ENCODE results near the gene SAMD8. TPM values are rescaled to one million over a fixed set of nuclear protein-coding genes. Genes with fewer than 3 reads are reported as not detected.

Gene SAMD8
- total RNA-seq, 4 donors from 2014 or later = 53.1 to 59.7 (median 57.8) TPM

GRCh38 chr10:75067272-75067671 is 44.2 kb upstream of the SAMD8 start:
- TF ChIP-seq, protein P1, sequence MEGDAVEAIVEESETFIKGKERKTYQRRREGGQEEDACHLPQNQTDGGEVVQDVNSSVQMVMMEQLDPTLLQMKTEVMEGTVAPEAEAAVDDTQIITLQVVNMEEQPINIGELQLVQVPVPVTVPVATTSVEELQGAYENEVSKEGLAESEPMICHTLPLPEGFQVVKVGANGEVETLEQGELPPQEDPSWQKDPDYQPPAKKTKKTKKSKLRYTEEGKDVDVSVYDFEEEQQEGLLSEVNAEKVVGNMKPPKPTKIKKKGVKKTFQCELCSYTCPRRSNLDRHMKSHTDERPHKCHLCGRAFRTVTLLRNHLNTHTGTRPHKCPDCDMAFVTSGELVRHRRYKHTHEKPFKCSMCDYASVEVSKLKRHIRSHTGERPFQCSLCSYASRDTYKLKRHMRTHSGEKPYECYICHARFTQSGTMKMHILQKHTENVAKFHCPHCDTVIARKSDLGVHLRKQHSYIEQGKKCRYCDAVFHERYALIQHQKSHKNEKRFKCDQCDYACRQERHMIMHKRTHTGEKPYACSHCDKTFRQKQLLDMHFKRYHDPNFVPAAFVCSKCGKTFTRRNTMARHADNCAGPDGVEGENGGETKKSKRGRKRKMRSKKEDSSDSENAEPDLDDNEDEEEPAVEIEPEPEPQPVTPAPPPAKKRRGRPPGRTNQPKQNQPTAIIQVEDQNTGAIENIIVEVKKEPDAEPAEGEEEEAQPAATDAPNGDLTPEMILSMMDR (IDR thresholded peaks at IDR 0.05; ENCODE audit: low read depth) = no peak

GRCh38 chr10:75068523-75068922 is 42.9 kb upstream of the SAMD8 start:
- TF ChIP-seq, protein P1 (IDR thresholded peaks at IDR 0.05; ENCODE audit: low read depth) = no peak

DNA sequence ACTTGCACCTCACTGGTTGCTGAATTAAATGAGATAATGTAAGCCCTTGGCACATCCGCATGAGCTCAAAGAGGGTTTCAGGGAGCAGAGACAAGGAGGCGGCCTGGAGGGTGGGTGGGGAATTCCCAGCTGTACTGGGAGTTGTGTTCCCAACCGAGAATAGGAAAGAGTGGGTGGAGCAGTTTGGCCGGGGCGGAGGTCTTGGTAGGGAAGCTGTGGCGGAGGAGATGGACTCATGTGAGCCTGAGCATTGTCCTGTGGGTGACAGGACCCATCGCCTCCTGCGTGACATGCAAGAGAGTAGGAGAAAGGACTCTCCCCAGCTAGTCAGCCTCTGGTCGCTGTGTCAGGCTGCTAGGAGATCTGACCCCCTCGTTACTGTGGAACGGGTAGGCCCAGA is 41.0 kb upstream of the SAMD8 start:
- TF ChIP-seq, protein P1 (IDR thresholded peaks at IDR 0.05; ENCODE audit: low read depth) = no peak

DNA sequence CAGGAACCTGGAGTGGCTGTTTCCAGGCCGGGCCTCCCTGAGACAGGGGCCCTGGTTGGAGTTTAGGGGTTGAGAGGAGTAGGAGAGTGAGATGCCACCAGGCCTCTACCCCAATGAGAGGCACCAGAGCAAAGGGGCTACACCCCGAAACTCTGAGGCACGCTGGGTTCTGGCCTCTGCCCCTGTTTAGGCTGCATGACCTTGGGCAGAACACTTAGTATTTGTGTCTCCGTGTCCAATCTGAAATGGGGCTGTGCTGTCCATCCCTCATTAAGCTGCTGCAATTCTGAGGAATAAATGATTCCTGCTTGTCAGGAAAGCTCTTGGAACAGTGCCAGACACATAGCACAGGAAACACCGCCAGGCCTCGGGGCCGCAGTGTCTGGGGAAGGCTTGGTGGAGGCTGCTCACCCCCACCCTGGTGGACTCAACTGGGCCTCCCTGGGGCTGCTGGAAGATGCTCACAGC is 40.5 kb upstream of the SAMD8 start:
- TF ChIP-seq, protein P1 (IDR thresholded peaks at IDR 0.05; ENCODE audit: low read depth) = no peak

DNA sequence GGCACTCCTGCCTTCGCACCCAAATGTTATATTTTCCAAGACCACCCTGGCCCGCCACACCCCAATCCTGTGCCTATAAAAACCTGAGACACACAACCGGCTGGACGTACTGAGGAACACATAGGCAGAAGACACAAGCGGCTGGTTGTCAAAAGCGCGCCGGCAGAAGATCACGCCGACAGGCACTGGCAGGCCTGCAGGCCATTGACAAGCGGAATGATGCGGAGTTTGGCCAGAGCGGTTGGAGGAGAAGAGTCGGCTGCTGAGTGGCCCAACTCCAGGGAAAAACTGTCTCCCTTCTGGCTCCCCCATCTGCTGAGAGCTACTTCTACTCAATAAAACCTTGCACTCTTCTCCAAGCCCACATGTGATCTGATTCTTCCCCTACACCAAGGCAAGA is 39.7 kb upstream of the SAMD8 start:
- TF ChIP-seq, protein P1 (IDR thresholded peaks at IDR 0.05; ENCODE audit: low read depth) = no peak

DNA sequence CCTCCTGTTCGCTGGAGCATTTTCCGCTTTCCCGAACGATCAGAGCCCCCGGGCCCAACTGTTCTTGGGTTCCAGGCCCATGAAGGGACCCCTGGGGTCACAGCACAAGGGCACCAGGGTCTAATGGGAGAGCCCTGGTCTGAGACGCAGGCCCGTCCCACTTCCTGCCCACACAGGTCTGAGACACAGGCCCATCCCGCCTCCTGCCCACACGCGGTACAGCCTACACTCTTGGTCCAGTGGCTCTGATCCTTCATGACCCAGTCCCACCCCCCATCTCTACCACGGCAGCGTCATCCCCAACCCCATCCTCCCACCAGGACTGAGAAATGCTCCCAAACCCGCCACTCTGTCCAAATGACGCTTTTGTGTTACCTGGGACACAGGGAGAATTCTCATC is 38.7 kb upstream of the SAMD8 start:
- TF ChIP-seq, protein P1 (IDR thresholded peaks at IDR 0.05; ENCODE audit: low read depth) = no peak

GRCh38 chr10:75073442-75073841 is 38.0 kb upstream of the SAMD8 start:
- TF ChIP-seq, protein P1 (IDR thresholded peaks at IDR 0.05; ENCODE audit: low read depth) = no peak

Measured in subcutaneous adipose tissue (tissue), 4 donors.